Motor neuron (in vitro differentiated cells): Measurements from ENCODE around the gene ADAMTS9. TPM values are rescaled to one million over a fixed set of nuclear protein-coding genes. Genes with fewer than 3 reads are reported as not detected.

Experiments used
- ATAC-seq, 8 experiments: fragments of 200-7000 bp; cut with Tn5 transposase; replicated peaks in 6 of 8; 2 replicates each; pipeline ENCODE4 v1.8.0; 2021; ENCODE audit warnings: mild to moderate bottlenecking in 8 of 8, moderate library complexity in 8 of 8
- H3K27ac ChIP-seq, 2 donors: fragments of 250-450 bp; sonication (Bioruptor Pico); 2 replicates each; pipeline ENCODE4 v1.9.0; 2021; ENCODE audit warnings: antibody characterized with exemption in 2 of 2, mild to moderate bottlenecking in 2 of 2, moderate library complexity in 1 of 2
- H3K4me1 ChIP-seq, 2 donors: fragments of 250-450 bp; sonication (Bioruptor Pico); replicated peaks in 1 of 2; 2 replicates each; pipeline ENCODE4 v1.6.1; 2021; ENCODE audit warnings: antibody characterized with exemption in 2 of 2, mild to moderate bottlenecking in 2 of 2, moderate library complexity in 1 of 2
- H3K4me3 ChIP-seq, 5 donors: fragments of 250-450 bp; sonication (Bioruptor Pico); 2 replicates each; pipeline ENCODE4 v1.9.0; 2021; ENCODE audit warnings: antibody characterized with exemption in 5 of 5, mild to moderate bottlenecking in 5 of 5, moderate library complexity in 4 of 5
- WGBS, 10 experiments: fragments of 450-650 bp; shearing (Covaris generic); methylation state at CpG; one replicate each; pipeline ENCODE4 v1.0.0; 2022; 5-methylcytosine and 5-hydroxymethylcytosine counted together
- in situ Hi-C, 9 experiments: fragments of 400-800 bp; cut with MboI; loops; one replicate each; pipeline ENCODE4 v1.15.0; 2021; ENCODE audit warnings: low sequenced_read_pairs in 9 of 9, low pct_unique_long_range_greater_than_20kb in 2 of 9; ENCODE audit not compliant: unreplicated experiment in 9 of 9
- total RNA-seq, 8 experiments: library from RNA; unstranded; fragments of 300-600 nt; gene quantifications; 2 replicates each; pipeline versions ENCODE4 v1.2.3 to v1.2.4, GENCODE V29; 2022

ADAMTS9 gene
- total RNA-seq, 8 experiments from 2014 or later: 7.6 to 70.6 (median 10.7) TPM

- in situ Hi-C loops: loop anchor here in 3 of 9 experiments (25.0 kb wide), 1 partner anchor 455 kb away; no protein-coding TSS in a partner anchor
- H3K4me3 ChIP-seq: no peak overlapping the region
- 49 to 100% (median 80%) methylated on average over 1 to 2 of the region's 3 CpGs; no CpG with 5 or more reads in 4 of the 10 experiments for WGBS, 10 experiments
- no peak overlapping the region for H3K27ac ChIP-seq
- peaks cover 24 to 30% of the 10 kb centered on the region in 2 donors for H3K4me1 ChIP-seq
- ATAC-seq: no peak
Observed at GRCh38 chr3:64491843-64492242, 196.0 kb downstream of the ADAMTS9 start.

- in situ Hi-C loops: loop anchor here in 3 of 9 experiments (25.0 kb wide), 1 partner anchor 453 kb away; no protein-coding TSS in a partner anchor
- Histone ChIP-seq H3K27ac (no peak overlapping the region), H3K4me3 (no peak overlapping the region), H3K4me1 (peaks cover 24 to 30% of the 10 kb centered on the region in 2 donors)
- no peak for ATAC-seq
- WGBS, 10 experiments: 71 to 100% (median 100%) methylated on average over 1 to 3 of the region's 6 CpGs; no CpG with 5 or more reads in 5 of the 10 experiments
Observed at GRCh38 chr3:64490180-64490724, 197.5 kb downstream of the ADAMTS9 start.

GRCh38 chr3:64489361-64490044, 198.3 kb downstream of the ADAMTS9 start:
- WGBS, 10 experiments: 0 to 100% (median 38%) methylated on average over 1 to 6 of the region's 23 CpGs; no CpG with 5 or more reads in 3 of the 10 experiments
- Histone ChIP-seq H3K4me3 (peak overlapping the region in 1 of 5 donors; percentile 9), H3K27ac (peak overlapping the region; percentile 36 to 63), H3K4me1 (peaks cover 24 to 30% of the 10 kb centered on the region in 2 donors)
- in situ Hi-C loops: loop anchor here in 6 of 9 experiments (10.0 to 25.0 kb wide), 3 partner anchors 452 to 465 kb away; partner anchors contain the start of gene PSMD6 (in 2 of the 6)
- ATAC-seq: peak in 7 of 8 experiments; percentile 11 to 97 (median 93)

- peak in 3 of 8 experiments; percentile 4 to 10 (median 10) for ATAC-seq
- Histone ChIP-seq H3K27ac (peak overlapping the region; percentile 13 to 63), H3K4me1 (peaks cover 24 to 30% of the 10 kb centered on the region in 2 donors), H3K4me3 (no peak overlapping the region)
- in situ Hi-C loops: loop anchor here in 6 of 9 experiments (10.0 to 25.0 kb wide), 3 partner anchors 452 to 464 kb away; partner anchors contain the start of gene PSMD6 (in 2 of the 6)
- WGBS, 10 experiments: 0 to 100% (median 38%) methylated on average over 1 to 2 of the region's 5 CpGs; no CpG with 5 or more reads in 4 of the 10 experiments
Observed at GRCh38 chr3:64488939-64489338, 198.9 kb downstream of the ADAMTS9 start.

- peak; percentile 65 to 93 (median 76) for ATAC-seq
- in situ Hi-C loops: loop anchor here in 7 of 9 experiments (5.0 to 25.0 kb wide), 4 partner anchors 447 to 460 kb away; partner anchors contain the start of gene PSMD6 (in 2 of the 7)
Observed at GRCh38 chr3:64484289-64484992, 203.4 kb downstream of the ADAMTS9 start.

GRCh38 chr3:64483467-64483866, 204.3 kb downstream of the ADAMTS9 start:
- Histone ChIP-seq H3K4me1 (peaks cover 0 to 11% of the 10 kb centered on the region in 2 donors), H3K27ac (no peak overlapping the region), H3K4me3 (no peak overlapping the region)
- 0 to 100% (median 92%) methylated on average over 1 to 2 of the region's 2 CpGs for WGBS, 10 experiments
- in situ Hi-C loops: loop anchor here in 7 of 9 experiments (5.0 to 25.0 kb wide), 4 partner anchors 446 to 459 kb away; partner anchors contain the start of gene PSMD6 (in 2 of the 7)
- ATAC-seq: peak in 3 of 8 experiments; percentile 51 to 84 (median 57)

More at GRCh38 chr3:64484289-64484992, 203.4 kb downstream of the ADAMTS9 start:
- H3K4me1 ChIP-seq: peaks cover 7 to 16% of the 10 kb centered on the region in 2 donors
- 0 to 40% (median 30%) methylated on average over 1 to 3 of the region's 4 CpGs; no CpG with 5 or more reads in 2 of the 10 experiments for WGBS, 10 experiments
- H3K4me3 ChIP-seq: no peak overlapping the region
- no peak overlapping the region for H3K27ac ChIP-seq

- H3K27ac ChIP-seq: no peak overlapping the region
- 86 to 100% (median 100%) methylated on average over 1 of the region's 1 CpG; no CpG with 5 or more reads in 6 of the 10 experiments for WGBS, 10 experiments
- no peak overlapping the region for H3K4me3 ChIP-seq
- ATAC-seq: no peak
- in situ Hi-C loops: loop anchor here in 3 of 9 experiments (25.0 kb wide), 1 partner anchor 438 kb away; no protein-coding TSS in a partner anchor
- no peaks in the 10 kb centered on the region for H3K4me1 ChIP-seq
Observed at GRCh38 chr3:64475037-64475436, 212.8 kb downstream of the ADAMTS9 start.

- Histone ChIP-seq H3K27ac (no peak overlapping the region), H3K4me3 (no peak overlapping the region), H3K4me1 (no peaks in the 10 kb centered on the region)
- 33 to 80% (median 68%) methylated on average over 1 of the region's 1 CpG; no CpG with 5 or more reads in 2 of the 10 experiments for WGBS, 10 experiments
- no peak for ATAC-seq
- in situ Hi-C loops: loop anchor here in 2 of 9 experiments (25.0 kb wide), 1 partner anchor 436 kb away; no protein-coding TSS in a partner anchor
Observed at GRCh38 chr3:64473466-64473865, 214.3 kb downstream of the ADAMTS9 start.

- WGBS, 10 experiments: 32 to 100% (median 79%) methylated on average over 1 to 5 of the region's 5 CpGs; no CpG with 5 or more reads in 1 of the 10 experiments
- ATAC-seq: no peak
- Histone ChIP-seq H3K4me1 (peaks cover 0 to 5% of the 10 kb centered on the region in 2 donors), H3K27ac (no peak overlapping the region), H3K4me3 (no peak overlapping the region)
- in situ Hi-C loops: loop anchor here in 2 of 9 experiments (25.0 kb wide), 1 partner anchor 433 kb away; no protein-coding TSS in a partner anchor
Observed at GRCh38 chr3:64470436-64470835, 217.4 kb downstream of the ADAMTS9 start.

GRCh38 chr3:64467255-64467944, 220.4 kb downstream of the ADAMTS9 start:
- peaks cover 9 to 14% of the 10 kb centered on the region in 2 donors for H3K4me1 ChIP-seq
- H3K27ac ChIP-seq: no peak overlapping the region
- 50 to 100% (median 65%) methylated on average over 1 to 5 of the region's 5 CpGs; no CpG with 5 or more reads in 3 of the 10 experiments for WGBS, 10 experiments
- in situ Hi-C loops: loop anchor here in 3 of 9 experiments (10.0 to 25.0 kb wide), 2 partner anchors 430 to 433 kb away; no protein-coding TSS in a partner anchor
- no peak for ATAC-seq
- no peak overlapping the region for H3K4me3 ChIP-seq
